HCEC 1CT (cell line): Measurements from ENCODE around the gene PCSK7.
"Not testable (repeated sequence)": the region's sequence is repeated elsewhere in the genome, so short reads cannot be mapped to it uniquely, and the experiment has no call there.

Experiments
- DNase-seq: peaks from one replicate; pipeline ENCODE4 v3.0.0-alpha.2; 2017

PCSK7 gene

GRCh38 chr11:117231842-117232091 lies at the start of gene PCSK7:
TSS of gene PCSK7 (minus strand) at chr11:117232073. CDS start at chr11:117229844, 2,229 bp downstream.
- DNase-seq, result no peak

GRCh38 chr11:117281159-117281558 lies 49.3 kb upstream of the PCSK7 start:
- DNase-seq, result peak; percentile 97

GRCh38 chr11:117279711-117280376 lies 48.0 kb upstream of the PCSK7 start:
- no peak for DNase-seq

GRCh38 chr11:117278347-117278746 lies 46.5 kb upstream of the PCSK7 start:
- no peak for DNase-seq

GRCh38 chr11:117273550-117274289 lies 41.8 kb upstream of the PCSK7 start:
- peak; percentile 78 for DNase-seq

- DNase-seq, result not testable (repeated sequence)
Observed at GRCh38 chr11:117272175-117272574, 40.3 kb upstream of the PCSK7 start.

- no peak for DNase-seq
Observed at GRCh38 chr11:117271208-117271607, 39.3 kb upstream of the PCSK7 start.

GRCh38 chr11:117269856-117270255 lies 38.0 kb upstream of the PCSK7 start:
- no peak for DNase-seq

GRCh38 chr11:117265745-117266144 lies 33.9 kb upstream of the PCSK7 start:
- no peak for DNase-seq

GRCh38 chr11:117264624-117265323 lies 32.9 kb upstream of the PCSK7 start:
- DNase-seq, result not testable (repeated sequence)

- peak; percentile 80 for DNase-seq
Observed at GRCh38 chr11:117259417-117259816, 27.5 kb upstream of the PCSK7 start.

GRCh38 chr11:117258576-117258975 lies 26.7 kb upstream of the PCSK7 start:
- no peak for DNase-seq

- peak; percentile 63 for DNase-seq
Observed at GRCh38 chr11:117256573-117256972, 24.7 kb upstream of the PCSK7 start.

- DNase-seq, result no peak
Observed at GRCh38 chr11:117255966-117256365, 24.1 kb upstream of the PCSK7 start.

- DNase-seq, result no peak
Observed at GRCh38 chr11:117251506-117251905, 19.6 kb upstream of the PCSK7 start.

GRCh38 chr11:117249571-117249970 lies 17.7 kb upstream of the PCSK7 start:
- DNase-seq, result no peak

- DNase-seq, result no peak
Observed at GRCh38 chr11:117248341-117248740, 16.5 kb upstream of the PCSK7 start.

- DNase-seq, result peak; percentile 99
Observed at GRCh38 chr11:117239295-117239694, 7.4 kb upstream of the PCSK7 start.

- no peak for DNase-seq
Observed at GRCh38 chr11:117238221-117238620, 6.3 kb upstream of the PCSK7 start.

GRCh38 chr11:117232911-117233409 lies 1.1 kb upstream of the PCSK7 start:
- DNase-seq, result no peak

- peak; percentile 69 for DNase-seq
Observed at GRCh38 chr11:117232092-117232878, 412 bp upstream of the PCSK7 start, which contains the start of gene RNF214. TSS of gene RNF214 (plus strand) at chr11:117232671. CDS start at chr11:117234273, 1,602 bp downstream.

- no peak for DNase-seq
Observed at GRCh38 chr11:117230999-117231841, 653 bp downstream of the PCSK7 start.
